ENCODE measurements around the gene HOXD11.

Gene HOXD11

GRCh38 chr2:176106581-176107539, at the start of gene HOXD11:
Gene HOXD11 (plus strand): TSS chr2:176107280. CDS start chr2:176107356, 76 bp downstream.
- DNase-seq = no peak

- DNase-seq = no peak
Observed at GRCh38 chr2:176063958-176064357, 43.1 kb upstream of the HOXD11 start.

GRCh38 chr2:176066645-176067588, 40.2 kb upstream of the HOXD11 start:
- DNase-seq = no peak

- DNase-seq = no peak
Observed at GRCh38 chr2:176067589-176068418, 39.3 kb upstream of the HOXD11 start.

- no peak for DNase-seq
Observed at GRCh38 chr2:176068419-176068832, 38.7 kb upstream of the HOXD11 start.

GRCh38 chr2:176071330-176072291, 35.5 kb upstream of the HOXD11 start:
- DNase-seq = no peak

GRCh38 chr2:176072292-176072669, 34.8 kb upstream of the HOXD11 start:
- DNase-seq = no peak

GRCh38 chr2:176072951-176073904, 33.9 kb upstream of the HOXD11 start:
- DNase-seq = no peak

GRCh38 chr2:176074919-176075425, 32.1 kb upstream of the HOXD11 start:
- no peak for DNase-seq

- no peak for DNase-seq
Observed at GRCh38 chr2:176075481-176075880, 31.6 kb upstream of the HOXD11 start.

GRCh38 chr2:176076063-176076462, 31.0 kb upstream of the HOXD11 start:
- DNase-seq = no peak

GRCh38 chr2:176076796-176077195, 30.3 kb upstream of the HOXD11 start:
- no peak for DNase-seq

GRCh38 chr2:176078541-176079284, 28.4 kb upstream of the HOXD11 start:
- DNase-seq = no peak

GRCh38 chr2:176079285-176079830, 27.7 kb upstream of the HOXD11 start:
- DNase-seq = no peak

GRCh38 chr2:176079831-176080539, 27.1 kb upstream of the HOXD11 start:
- peak; percentile 17 for DNase-seq

- no peak for DNase-seq
Observed at GRCh38 chr2:176080540-176081375, 26.3 kb upstream of the HOXD11 start.

GRCh38 chr2:176081376-176081836, 25.7 kb upstream of the HOXD11 start:
- no peak for DNase-seq
